GM21423 (cell line): ENCODE data around the gene EIF4H.
"Not testable (repeated sequence)": the region's sequence is repeated elsewhere in the genome, so short reads cannot be mapped to it uniquely, and the experiment has no call there.

Experiments used
- ATAC-seq: cut with Tn5 transposase; IDR thresholded peaks from one replicate; pipeline ENCODE4 v1.9.1; 2021; ENCODE audit warnings: mild to moderate bottlenecking, moderate library complexity; ENCODE audit not compliant: unreplicated experiment

The EIF4H gene

DNA sequence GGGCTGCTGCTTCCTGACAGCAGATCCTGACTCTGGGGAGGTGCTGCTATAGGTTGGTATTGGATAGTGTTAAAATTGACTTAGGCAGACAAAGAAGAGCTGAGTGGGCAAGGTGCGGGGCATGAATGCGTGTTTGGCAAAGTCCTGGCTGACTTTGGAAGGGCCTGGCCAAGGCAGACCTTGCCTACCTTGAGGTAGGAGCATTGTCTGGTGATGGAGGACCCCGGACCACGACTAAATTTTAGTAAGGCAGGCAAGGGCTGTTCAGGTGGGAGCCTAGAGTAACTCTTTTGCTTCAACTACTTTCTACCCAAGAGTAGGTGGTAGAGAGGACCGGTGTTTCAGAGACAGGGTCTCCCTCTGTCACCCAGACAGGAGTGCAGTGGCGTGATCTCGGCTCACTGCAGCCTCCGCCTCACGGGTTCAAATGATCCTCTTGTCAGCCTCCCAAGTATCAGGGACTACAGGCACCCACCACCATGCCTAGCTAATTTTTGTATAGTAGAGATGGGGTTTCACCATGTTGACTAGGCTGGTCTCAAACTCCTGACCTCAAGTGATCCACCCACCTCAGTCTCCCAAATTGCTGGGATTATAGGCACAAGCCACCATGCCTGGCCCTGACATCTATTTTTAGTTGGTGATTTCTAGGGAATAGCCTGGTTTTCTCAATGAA lies 23.4 kb downstream of the EIF4H start:
- ATAC-seq = no peak

- no peak for ATAC-seq
These were observed 25.6 kb downstream of the EIF4H start for GRCh38 chr7:74199551-74200355.

DNA sequence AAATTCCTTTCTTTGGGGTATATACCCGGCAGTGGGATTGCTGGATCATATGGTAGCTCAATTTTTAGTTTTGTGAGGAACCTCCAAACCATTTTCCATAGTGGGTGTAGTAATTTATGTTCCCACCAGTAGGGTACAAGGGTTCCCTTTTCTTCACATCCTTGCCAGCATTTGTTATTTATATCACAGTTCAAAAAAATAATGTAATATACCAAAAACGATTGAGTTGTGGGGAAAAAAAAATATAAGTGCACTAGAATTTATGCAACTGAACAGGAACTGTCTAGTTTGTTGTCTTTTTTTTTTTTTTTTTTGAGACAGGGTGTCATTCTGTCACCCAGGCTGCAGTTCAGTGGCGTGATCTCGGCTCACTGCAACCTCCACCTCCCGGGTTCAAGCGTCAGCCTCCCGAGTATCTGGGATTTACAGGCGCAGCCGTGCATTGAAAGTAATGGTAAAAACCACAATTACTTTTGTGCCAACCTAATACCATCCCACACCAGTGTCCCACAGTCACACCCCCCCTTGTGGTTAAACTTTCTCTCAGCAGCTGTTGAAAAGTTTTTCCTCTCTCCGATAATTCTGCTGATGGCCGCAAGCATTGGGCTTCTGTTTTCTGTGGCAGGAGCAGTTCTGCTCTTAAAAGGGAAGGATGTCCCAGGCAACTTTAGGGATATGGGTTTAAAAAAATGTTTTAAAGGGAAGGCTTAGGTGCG lies 28.8 kb downstream of the EIF4H start:
- no peak for ATAC-seq

DNA sequence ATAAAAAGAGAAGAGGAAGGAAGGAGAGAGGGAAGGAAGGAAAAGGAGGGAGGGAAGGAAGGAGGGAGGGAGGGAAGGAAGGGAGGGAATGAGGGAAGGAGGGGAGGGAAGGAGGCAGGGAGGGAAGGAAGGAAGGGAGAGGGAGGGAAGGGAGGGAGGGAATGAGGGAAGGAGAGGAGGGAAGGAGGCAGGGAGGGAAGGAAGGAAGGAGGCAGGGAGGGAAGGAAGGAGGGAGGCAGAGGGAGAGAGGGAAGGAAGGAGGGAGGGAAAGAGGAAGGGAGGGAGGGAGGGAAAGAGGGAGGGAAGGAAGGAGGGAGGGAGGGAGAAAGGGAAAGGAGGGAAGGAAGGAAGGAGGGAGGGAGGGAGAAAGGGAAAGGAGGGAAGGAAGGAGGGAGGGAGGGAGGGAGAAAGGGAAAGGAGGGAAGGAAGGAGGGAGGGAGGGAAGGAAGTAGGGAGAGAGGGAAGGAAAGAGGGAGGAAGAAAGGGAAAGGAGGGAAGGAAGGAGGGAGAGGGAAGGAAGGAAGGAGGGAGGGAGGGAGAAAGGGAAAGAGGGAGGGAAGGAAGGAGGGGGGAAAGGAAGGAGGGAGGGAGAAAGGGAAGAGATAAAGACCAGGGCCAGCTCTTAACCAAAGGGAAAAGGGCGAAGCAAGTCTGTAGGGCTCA lies 29.9 kb downstream of the EIF4H start:
- no peak for ATAC-seq

DNA sequence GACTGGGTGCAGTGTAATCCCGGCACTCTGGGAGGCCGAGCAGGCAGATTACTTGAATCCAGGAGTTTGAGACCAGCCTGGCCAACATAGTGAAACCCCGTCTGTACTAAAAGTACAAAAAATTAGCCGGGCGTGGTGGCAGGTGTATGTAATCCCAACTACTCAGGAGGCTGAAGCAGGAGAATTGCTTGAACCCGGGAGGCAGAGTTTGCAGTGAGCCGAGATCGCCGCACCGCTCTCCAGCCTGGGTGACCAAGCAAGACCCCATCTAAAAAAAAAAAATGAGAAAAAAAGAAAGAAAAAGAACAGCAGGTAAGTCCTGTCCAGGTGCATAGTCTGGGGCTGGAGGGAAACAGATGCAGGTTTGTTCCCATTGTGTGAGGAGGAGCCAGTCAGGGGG lies 31.9 kb downstream of the EIF4H start:
- not testable (repeated sequence) for ATAC-seq

- no peak for ATAC-seq
These were observed 32.5 kb downstream of the EIF4H start for GRCh38 chr7:74206589-74207120.

- no peak for ATAC-seq
These were observed 33.4 kb downstream of the EIF4H start for GRCh38 chr7:74207586-74207985.

GRCh38 chr7:74208241-74208640 lies 34.1 kb downstream of the EIF4H start:
- not testable (repeated sequence) for ATAC-seq

DNA sequence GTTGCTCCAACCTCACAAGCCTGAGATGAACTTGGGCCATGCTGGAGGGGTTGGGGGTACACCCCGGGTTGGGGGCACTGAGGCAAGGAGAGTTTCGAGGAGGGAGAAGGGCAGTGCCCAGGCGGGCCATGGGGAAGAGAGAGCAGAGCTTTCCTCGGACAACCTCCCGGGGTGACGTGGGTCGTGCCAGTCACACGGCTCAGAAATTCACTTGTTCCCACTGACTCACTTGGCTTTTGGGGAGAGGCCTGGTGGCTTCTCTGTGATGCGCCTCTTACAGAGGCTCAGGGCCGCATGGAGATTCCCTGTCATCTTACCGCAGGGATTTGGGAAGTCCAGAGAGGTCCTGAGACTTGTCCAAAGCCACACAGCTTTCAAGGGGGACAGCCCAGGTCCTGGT lies 38.5 kb downstream of the EIF4H start:
- no peak for ATAC-seq

DNA sequence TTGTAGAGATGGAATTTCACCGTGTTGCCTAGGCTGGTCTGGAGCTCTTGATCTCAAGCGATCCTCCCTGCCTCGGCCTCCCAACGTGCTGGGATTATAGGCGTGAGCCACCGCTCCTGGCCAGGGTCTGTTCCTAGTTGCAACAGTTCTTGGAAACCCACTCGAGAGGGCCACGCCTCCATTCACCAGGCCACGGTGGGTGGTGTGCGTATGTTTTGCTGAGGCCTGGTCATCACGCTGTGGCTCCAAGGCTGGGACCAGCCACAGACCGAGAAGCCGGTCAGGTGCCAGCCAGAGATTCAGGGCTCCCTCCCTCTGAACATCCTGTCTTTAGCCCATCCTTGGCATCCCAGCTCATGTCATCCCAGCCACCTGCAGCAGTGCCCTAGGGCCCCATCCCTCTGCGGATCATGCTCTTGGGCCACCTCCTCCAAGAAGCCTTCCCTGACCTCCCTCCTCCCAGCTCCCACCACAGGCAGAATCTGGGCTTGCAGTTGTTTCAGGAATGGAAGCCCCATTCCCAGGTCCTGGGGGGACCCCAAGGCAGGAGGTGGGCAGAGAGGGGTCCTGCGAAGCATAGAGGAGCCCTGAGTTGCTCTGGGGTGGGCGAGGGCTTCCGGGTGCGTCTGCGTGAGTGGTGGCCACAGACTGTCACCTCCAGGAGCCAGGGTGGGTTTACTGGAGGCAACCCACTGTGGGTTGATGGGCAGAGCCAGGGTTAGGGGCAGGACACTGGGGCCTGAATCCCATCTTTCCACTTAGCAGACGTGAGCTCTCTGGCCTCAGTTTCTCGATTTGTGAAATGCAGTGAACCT lies 40.9 kb downstream of the EIF4H start:
- no peak for ATAC-seq

DNA sequence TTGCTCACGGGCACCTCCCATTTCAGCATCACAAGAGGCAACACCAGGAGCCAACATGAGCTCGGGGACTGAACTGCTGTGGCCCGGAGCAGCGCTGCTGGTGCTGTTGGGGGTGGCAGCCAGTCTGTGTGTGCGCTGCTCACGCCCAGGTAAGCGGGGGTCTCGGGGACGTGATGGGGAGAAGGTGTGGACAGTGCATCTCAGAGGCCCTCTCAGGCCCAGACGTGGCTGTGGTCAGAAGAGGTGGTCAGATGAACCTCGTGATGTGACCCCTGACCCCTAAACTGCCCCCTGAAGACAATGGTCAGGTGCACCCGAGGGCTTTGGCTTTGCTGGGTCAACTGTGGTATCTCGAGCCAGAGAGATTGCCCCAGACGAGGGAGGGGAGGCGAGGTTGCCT lies 41.8 kb downstream of the EIF4H start:
- ATAC-seq = no peak

DNA sequence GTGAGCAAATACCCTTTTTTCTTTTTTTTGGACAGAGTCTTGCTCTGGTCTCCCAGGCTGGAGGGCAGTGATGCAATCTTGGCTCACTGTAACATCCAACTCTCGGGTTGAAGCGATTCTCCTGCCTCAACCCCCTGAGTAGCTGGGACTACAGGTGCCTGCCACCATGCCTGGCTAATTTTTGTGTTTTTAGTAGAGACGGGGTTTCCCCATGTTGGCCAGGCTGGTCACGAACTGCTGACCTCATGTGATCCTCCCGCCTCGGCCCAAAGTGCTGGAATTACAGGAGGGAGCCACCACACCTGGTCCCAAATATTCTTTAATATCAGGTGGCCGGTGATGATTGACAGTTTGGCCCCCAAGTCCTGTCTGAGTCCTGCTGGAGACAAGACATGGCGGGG lies 42.2 kb downstream of the EIF4H start:
- no peak for ATAC-seq

DNA sequence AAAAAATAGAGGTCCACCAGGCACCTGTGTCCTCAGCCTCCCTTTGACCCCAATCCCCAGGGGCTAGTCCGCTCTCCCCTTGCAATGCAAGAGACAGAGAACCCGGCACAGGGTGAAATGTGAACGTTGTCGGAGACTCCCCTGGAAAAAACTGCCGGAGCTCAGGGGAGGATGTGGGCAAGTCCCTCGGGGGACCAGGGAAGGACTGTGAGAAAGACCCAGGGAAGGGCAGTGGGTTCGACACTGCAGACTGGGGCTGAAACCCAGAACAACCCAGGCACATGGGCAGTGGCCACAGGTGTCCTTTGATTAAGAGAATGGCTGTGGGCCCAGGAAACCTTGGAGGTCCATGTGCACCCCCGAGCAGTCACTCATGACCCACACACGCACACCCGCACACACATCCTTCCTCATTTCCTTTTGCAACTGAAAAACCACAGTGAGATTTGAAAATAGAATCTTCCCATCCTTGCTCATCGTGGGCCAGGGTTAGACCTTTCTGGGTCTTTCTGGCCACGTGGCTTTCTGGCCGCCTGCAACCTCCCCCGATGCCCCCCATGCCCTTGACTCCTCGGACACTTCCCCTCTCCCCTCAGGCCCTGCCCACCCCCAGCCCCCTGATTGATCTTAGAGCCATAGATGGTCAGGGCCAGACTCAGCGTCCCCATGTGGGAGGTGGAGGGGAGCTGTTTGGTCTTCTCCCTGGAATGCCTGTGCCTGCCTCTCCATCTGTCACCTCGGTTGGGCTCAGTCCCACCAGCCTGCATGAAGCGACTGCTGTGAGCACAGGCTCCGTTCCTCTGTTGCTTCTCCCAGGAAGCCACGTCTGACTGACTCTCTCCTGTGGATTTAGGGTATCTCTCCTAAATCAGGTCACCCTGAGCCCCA lies 43.5 kb downstream of the EIF4H start:
- ATAC-seq = peak; percentile 62

DNA sequence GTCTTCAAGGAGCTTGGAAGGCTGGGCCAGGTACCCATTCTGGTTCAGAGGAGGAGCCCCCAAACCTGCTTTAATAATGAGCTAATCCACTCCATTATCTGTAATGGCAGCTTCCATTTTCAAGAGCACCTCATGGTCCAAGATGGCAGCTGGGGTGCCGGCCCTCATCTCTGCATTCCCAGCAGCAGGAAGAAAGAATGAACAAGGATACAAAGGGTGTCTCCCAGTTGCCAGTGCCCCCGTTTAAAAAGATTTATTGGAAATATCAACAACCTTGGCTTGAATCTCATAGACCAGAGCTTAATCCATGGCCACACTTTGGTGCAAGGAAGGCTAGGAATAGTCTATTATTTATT lies 44.2 kb downstream of the EIF4H start:
- ATAC-seq = no peak

DNA sequence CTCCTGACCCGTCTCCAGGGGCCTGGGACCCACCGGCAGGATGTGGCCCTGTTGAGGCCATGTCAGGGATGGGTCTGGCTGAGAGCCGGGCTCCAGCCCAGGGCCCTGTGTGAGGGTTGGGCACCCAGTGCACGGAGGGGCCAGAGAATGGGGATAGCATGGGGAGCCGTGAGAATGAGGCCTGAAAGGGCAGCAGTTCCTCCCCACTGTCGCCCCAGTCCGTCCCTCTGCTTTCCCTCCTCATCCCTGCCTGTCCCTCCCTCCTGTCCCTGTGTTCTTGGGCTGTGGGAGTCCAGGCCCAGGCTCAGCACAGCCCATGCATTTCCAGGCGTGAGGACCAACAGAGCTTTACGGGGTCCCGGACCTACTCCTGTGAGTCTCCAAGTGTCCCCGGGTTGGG lies 45.3 kb downstream of the EIF4H start:
- ATAC-seq = no peak

DNA sequence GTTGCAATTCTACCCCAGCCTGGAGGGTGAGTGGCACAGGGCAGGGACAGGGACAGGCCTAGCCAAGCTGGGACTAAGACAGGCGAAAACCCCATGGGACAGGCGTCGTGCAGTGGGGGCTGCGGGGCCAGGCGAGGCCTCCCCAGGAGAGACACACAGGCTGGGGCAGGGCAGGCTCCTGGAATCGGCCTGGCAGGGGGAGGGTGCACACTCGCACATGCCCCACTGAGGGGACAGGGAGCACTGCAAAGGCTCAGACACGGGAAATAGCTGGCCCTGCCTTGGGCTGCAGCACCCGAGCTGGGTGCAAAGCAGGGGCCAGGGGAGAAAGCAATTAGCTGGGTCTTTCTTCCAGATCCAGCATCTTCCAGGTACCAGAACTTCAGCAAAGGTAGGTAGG lies 46.1 kb downstream of the EIF4H start:
- no peak for ATAC-seq

DNA sequence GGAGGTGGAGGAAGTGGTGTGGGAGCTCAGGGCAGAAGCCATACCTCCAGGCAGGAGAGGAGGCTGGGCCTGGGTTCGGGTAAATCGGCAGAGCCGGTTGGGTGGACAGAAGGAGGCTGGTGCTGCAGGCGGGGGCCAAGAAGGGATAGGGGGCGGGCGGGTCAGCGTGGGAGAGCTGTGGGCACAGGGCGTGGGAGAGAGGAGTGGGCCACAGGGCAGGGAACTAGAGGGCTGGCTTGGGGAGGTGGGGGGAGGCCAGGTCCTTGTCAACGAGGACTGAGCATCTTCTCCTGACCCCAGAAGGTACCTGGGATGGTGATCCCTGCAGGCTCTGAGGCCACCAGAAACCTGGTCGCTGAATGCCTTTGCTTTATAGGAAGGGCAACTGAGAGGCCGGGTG lies 47.6 kb downstream of the EIF4H start:
- no peak for ATAC-seq

- no peak for ATAC-seq
These were observed 48.9 kb downstream of the EIF4H start for GRCh38 chr7:74222851-74223710.
